Cerebellar nuclear complex (tissue), 1 donor: Measurements from ENCODE around the gene GALNT2.

ENCODE experiments used
- DNase-seq, 2 experiments: peaks; one replicate each; lab custom pipeline; 2025; lab: John Stamatoyannopoulos, UW

GALNT2 gene

DNA sequence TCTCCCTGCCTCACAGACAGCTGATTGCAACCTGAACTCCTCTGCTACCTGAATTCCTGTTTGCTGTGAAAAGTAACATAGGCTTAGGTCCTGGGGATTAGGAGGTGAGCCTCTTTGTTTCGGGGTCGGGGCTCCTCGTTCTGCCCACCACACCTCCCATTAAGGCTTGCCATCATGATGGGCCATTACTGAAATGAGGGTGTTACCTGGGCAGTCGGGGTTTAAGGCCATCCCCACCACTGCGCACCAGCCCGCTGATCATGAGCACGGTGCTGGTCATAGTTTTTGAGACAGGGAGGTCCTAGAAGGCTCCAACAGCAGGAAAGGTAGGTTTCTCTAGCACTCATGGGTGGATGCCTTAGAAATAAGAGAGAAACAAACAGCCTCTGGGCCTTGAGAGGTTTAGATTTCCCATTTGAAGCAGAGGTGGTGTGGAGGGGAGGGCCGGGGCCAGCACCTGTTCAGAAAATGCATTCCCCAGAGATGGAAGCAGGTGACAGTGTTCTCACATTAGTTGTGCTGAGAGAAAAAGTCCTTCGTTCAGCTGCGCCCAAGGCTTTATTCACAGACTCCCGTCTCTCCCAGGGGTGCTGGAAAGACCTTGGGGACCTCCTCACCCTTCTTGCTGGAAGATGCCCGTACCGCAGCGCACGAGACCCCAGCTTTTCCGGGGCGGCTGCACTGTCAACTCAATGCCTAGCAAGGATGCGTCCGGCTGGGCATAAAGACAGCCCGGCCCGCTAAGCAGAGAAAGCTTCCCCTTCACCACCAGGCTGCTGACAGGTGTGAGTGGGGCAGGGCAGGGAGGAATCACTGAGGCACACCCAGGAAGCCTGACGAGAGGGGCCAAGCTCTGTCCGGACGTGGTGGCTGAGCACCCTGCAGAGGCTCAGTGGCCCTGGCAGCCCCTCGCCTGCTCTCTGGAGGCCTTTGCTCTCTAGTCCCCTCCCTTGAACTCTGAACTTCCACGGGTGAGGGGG, 233.6 kb downstream of the GALNT2 start:
- no peak for DNase-seq

- DNase-seq = no peak
Observed at GRCh38 chr1:230301322-230301721, 234.3 kb downstream of the GALNT2 start.

DNA sequence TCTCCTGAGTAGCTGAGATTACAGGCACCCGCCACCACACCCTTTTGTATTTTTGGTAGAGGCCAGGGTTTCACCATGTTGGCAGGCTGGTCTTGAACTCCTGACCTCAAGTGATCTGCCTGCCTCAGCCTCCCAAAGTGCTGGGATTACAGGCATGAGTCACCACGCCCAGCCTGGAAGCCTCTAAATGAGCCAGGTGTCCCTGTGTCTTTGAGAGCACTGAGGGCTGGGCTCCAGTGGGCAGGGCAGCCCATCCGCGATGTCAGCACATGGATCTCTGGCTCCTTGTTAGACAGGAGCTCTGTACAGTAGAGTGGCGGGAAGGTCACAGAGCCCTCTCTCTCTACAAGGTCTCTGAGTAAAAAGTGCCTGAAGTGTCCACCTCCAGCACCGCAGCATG, 234.8 kb downstream of the GALNT2 start:
- no peak for DNase-seq

- no peak for DNase-seq
Observed at GRCh38 chr1:230303069-230303468, 236.0 kb downstream of the GALNT2 start.

DNA sequence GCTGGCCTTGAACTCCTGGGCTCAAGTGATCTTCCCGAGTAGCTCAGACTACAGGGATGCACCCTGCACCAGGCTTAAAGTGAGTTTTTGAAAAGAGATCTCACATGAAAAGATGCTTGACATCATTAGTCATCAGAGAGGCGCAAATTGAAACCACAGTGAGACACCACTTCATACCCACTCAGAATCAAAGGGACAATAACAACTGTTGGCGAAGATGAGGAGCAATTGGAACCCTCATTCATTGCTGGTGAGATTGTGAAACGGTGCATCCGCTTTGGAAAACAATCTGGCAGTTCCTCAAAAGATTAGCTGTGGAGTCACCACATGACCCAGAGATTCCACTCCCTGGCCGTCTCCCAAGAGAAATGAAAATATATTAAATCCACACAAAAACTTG, 236.8 kb downstream of the GALNT2 start:
- DNase-seq = no peak

- no peak for DNase-seq
Observed at GRCh38 chr1:230306169-230306568, 239.1 kb downstream of the GALNT2 start.

DNA sequence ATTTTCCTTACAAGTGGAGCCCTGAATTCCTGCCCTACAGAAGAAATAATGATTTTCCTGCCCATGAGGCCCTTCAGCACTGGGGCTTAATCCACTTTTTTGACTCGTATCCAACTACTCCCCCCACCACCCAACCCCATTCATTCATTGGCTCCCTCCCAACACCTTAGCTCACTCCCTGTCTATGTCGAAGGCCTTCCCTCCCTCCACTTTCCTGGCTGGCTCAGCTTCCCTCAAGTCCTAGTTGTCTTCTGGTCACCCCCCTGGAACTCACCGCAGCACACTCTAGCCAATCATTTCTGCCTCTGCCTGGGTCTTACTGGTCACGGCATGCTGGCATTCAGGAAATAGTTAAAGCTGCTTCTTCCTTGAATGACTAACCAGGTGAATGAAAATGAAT, 240.2 kb downstream of the GALNT2 start:
- DNase-seq = no peak

GRCh38 chr1:230308039-230308438, 241.0 kb downstream of the GALNT2 start:
- DNase-seq = no peak

DNA sequence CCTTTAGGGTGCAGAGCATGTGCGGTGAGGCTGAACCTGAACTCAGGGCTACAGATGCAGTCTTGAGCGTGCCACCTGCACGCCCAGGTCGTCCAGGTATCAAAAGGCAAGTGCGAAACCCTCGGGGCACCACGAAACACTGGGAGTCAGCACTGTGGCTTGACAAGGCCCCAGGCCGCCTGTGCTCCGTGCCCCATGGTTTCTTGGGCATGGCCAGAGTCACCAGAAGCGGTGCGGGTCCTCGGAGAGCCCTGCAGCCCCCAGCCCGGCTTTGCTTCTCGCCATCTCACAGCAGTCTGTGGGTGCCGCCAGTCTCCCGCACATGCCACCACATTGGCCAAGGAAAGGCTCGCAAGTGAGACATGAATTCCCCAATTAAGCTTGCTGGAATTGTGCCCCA, 241.8 kb downstream of the GALNT2 start:
- no peak for DNase-seq

- no peak for DNase-seq
Observed at GRCh38 chr1:230309646-230310177, 242.7 kb downstream of the GALNT2 start.

- DNase-seq = peak; percentile 33 to 54
Observed at GRCh38 chr1:230310381-230311163, 243.5 kb downstream of the GALNT2 start.

DNA sequence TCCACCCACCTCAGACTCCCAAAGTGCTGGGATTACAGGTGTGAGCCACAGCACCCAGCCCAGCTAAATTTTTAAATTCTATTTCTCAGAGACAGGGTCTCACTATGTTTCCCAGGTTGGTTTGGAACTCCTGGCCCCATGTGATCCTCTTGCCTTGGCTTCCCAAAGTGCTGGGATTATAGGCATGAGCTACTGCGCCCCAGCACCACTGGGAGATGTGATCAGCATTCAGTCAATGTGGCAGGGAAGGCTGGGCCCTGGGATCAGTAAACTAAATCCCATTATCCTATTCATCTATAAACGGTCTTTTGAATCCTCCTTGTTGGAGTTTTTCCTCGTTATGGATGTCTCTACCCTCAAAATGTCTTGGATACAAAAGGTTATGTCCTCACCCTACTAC, 245.6 kb downstream of the GALNT2 start:
- no peak for DNase-seq

DNA sequence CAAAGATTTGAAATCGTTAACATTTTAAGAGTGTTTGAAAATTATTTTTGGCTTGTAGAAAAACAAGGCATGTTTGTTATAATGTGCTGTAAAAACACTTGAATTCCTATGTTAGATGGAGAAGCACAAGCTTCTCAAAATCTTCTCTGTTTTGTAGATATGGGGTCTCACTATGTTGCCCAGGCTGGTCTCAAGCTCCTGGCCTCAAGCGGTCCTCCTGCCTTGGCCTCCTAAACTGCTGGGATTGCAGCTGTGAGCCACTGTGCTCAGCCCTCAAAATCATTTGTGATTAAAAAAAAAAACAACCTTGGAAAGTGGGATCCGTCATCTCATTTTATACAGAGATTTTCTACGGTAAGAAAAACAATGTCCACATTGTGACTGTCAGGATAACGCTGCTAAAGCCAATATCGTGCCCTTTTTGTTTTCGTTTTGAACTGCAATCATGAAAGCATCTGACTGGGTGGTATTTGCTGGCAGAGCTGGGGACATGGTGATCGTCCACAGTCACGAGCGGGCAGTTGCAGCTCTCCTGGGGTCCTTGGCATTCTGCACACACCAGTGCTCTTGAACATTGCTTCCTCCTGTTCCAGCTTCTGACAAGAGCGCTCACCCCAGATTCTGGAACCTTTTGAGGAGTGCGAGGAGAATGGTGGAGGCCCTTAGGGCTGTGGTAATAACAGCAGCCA, 246.6 kb downstream of the GALNT2 start:
- no peak for DNase-seq

DNA sequence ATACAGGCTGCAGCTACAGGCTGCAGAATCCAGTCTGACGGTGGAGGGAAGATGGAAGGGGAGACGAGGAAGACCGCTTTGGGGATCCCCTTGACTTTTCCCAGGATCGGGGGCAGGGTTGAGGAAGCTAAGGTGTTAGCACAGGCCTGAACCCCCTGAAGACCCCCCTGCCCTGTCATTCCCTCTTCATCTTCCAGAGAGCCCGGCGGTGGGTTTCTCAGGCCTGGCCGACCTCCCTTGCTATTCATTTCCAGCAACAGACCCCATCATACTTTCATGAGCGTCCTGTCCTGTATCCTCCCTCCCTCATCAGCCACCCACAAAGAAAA, 247.1 kb downstream of the GALNT2 start:
- DNase-seq = no peak

DNA sequence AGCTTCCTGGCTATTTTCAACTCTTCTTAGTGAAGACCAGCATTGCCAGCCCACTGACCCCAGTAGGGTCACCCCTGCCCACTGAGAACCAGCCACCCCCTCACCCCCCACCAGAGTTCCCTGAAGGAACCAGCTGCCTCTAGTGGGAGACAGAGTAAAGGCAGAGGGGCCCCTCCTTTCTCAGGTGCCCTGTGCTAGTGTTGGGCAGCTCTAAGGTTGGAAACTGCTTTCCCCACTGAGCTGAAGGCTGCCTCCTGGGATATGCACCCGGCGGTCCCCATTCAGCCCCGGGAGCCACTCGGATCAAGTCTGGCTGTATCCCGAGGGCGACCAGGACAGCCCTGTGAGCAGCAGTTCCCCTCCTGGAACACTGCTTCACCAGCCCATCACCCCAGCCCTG, 248.1 kb downstream of the GALNT2 start:
- no peak for DNase-seq

DNA sequence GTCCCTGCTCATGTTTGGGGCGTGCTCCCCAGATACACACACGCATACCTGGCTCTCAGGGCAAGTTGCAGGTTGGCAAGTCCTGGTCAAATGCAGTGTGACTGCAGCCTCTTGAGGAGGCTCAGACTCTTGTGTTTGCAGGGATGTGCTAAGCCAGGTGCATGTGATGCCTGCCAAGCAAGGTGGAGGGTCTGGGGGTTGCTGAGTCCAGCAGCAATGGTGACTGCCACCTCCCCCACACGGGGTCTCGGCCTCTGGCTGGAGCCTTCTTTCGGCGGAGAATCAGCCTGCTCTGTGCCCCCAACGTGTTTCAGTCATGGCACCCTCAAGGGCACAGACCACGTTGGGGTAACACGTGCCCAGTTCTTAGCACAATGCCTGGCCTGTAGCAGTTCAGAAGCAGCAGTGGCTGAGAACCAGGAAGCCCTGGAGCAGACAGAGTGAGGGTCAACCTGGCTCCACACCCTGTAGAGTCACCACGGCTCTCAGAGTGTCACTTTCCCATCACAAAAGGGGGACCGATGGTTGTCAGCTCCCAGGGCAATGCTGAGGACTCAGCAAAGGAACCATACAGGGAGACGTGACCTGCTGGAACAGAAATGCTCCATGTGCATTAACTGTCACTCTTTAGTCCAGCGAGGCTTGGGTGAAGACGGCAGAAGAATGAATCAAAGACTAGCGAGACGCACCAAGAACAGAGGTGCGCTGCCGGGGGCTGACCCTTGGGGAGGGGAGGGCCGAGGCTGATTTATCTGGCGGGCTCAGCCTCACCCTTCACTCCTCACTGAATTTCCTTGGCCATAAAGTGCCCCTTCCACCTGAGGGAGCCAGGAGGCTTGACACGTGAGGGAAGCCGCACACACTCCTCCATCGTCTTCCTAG, 250.1 kb downstream of the GALNT2 start:
- no peak for DNase-seq

DNA sequence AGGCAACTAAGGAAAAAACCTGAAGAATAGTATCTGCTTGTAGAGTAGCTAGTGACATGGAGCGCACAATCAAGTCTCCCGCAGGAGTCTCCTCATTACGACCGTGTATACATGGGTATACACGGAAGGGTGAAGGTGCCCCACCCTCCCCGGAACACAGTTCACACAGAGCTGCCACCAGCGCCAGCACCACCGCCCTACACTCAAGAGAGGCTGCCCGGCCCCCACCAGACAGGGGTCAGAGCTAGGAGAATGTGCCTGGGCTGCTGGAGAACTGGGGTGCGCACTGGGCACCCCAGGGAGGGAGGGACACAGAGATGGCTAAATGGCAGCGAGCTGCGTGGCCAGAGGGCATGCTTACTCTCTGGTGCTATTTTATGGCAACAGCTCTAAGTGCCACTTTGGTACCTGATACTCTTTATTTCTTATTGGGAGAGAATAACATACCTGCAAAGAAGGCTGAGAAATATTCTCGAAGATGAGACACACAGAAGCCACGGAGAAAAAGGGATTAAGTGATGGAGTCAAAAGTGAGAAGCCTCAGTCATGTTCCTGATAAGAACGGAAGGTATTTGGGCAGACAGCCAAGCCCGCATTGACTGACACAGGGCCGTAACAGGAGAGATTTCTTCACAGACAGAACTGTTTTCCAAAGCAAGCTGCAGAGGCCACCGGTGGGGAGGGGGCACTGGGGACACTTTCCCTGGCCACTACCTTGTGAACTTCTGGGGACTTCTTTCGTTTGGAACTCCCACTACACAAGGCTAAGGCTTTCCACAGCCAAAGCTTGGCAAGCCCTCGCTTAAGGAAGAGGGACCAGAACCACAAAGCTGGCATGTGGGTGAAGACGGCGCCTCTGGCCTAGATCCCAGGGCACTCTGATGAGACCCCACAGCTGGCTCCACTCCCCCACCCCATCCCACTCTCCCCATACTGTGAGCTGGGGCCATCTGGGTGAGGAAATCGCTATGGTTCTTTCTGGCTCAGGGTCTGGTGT, 251.1 kb downstream of the GALNT2 start:
- DNase-seq = no peak

GRCh38 chr1:230319014-230319747, 252.1 kb downstream of the GALNT2 start:
- no peak for DNase-seq

DNA sequence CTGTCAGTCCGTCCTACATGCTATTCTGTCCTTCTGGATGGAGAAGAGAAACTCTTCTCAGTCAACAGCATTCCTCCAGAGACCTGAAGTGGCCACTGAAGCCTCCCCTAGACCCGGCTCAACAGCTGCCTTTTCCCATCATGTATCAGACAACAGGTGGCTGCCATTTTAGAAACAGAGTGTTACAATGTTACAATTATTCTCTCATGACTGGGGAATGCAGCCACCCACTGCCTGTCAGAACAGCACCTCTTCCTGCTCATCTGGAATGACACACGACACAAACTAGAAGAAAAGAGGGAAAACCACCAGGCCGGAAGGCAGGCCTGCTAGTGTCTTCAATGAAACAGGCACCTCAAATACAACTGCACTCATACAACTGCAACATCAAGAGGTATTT, 253.8 kb downstream of the GALNT2 start:
- DNase-seq = no peak
